MM.1S (cell line): ENCODE data around the gene CACHD1.

ENCODE experiments used
- CTCF ChIP-seq: fragments of 300-600 bp; sonication (generic); IDR thresholded peaks from 2 replicates; pipeline ENCODE4 v1.5.1; 2016; ENCODE audit warnings: antibody characterized with exemption, low read length, mixed read lengths
- EZH2 ChIP-seq: fragments of 300-600 bp; sonication (generic); optimal IDR thresholded peaks from 2 replicates; pipeline ENCODE3; 2017; ENCODE audit warnings: low read depth, mild to moderate bottlenecking, antibody characterized with exemption, low read length, mixed read lengths

GRCh38 chr1:64588876-64589275 lies 118.9 kb downstream of the CACHD1 start:
- TF ChIP-seq CTCF (no peak), EZH2 (no peak)
